Activated T-helper 1 cell treated with Interleukin-2 at 50 U/mL for 16 hours (primary cell): ENCODE results near the gene MGMT.

Experiments used
- DNase-seq: peaks from one replicate; pipeline ENCODE4 v3.0.0-alpha.2; 2020; ENCODE audit warnings: low read depth

MGMT gene

GRCh38 chr10:129521161-129522025 is 54.4 kb downstream of the MGMT start:
- DNase-seq: no peak

DNA sequence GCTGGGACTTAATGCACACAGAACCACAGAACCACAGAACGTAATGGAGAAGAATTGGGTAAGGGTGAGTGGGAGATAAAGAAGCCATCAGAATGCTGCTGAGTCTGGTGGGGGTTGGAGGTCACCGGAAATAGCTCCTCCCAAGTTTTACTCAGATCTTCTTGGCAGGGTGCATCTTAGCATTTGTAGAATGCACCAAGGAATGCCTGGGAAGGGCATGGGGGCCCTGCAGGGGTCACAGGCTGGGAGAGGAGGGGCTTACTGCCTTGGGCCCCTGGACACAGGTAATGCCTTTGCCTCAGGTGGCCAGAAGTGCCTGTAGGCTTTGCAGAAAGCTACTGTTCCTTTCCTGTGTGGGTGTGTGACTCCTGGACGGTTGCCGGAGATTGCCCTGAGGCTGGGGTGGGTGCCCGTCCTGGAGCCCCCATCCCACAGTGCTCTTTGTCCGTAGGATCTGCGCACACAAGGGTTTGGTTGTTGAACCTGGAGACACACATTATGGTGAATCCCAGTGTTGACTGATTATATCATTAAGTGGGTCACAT is 55.1 kb downstream of the MGMT start:
- no peak for DNase-seq

- DNase-seq: no peak
Observed at GRCh38 chr10:129523031-129523722, 56.1 kb downstream of the MGMT start.

GRCh38 chr10:129523723-129524316 is 56.8 kb downstream of the MGMT start:
- no peak for DNase-seq

DNA sequence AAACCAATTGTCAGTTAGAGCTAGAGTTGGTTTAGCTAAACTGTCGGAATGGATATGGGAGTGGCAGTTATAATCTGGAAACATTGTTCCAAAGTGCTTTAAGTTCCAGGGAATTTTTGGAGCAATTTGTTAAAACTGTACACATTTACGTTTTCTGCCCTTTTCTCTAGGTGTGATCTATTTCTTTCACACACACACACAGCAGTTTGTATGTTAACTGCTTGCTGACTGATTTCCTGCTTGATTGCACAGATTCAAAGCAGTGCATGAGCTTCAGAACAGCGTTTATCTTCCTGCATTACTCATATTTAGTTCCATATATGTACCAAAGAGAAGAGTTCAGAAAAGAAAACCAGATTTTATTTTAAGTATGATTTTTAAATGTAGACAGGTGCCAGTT is 57.9 kb downstream of the MGMT start:
- no peak for DNase-seq

DNA sequence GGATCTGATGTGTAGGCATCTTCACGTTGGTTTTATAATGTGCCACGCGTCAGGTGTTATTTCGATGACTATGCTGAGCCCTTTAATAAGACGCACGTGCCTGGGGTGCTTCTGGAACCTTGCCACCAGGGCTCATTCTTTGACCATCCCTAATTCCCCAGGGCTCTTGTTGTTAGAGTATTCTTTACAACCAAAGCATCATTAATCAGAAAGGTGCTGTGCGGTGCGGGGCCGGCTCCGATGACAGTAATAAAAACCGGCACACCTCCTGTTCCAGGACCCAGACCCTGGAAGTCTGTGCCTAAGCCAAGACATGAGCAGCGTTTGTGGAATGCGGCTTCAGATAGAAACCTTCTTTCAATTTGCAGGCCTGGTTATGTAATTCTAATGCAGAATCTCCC is 58.4 kb downstream of the MGMT start:
- DNase-seq: no peak

DNA sequence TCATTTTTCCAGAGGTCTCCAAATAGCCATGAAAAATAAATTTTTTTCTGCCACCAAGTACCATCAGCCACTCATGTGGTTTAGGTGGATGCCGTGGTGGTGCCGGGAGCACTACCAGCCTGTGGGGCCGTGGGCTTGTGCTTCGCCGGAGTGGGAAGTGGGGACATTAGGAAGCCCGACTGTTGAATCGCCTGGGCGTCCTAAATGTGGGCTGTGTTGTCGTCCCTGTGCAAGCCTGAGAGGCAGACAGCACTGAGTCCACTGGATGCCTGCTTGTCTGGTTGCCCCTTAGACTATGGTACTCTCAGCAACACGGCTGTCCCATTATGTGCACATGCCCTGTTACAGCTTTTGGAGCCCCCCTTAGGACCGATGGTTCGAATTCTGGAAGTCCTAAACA is 59.9 kb downstream of the MGMT start:
- no peak for DNase-seq

DNA sequence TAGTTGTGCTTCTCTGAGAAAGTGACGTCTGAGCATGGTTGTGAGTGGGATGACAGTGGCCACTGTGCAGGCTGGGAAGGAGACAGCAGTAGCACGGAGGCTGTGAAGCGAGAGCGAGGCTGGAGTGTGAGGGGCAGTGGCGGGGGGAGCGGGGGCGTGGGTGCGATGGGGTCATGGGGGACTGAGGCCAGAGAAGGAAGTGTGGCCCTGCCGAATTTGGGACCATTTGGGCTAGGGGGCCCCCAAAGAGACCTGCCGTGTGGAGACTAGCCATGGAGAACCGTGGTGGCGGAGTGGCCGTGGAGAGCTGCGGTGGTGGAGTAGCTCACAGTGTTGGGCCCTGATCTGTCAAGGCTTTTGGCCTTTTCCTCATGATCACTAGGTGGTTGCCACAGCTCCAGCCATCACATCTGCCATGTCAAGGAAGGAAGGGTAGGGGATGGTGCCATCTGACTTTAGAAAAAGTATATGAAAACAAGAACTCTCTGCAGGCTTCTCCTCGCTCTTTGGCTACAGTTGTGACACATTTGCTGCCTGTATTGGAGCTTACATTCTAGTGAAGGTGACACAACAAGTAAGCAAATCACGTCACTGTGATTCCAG is 61.4 kb downstream of the MGMT start:
- no peak for DNase-seq

- DNase-seq: no peak
Observed at GRCh38 chr10:129530581-129530980, 63.5 kb downstream of the MGMT start.

- DNase-seq: no peak
Observed at GRCh38 chr10:129531195-129531968, 64.3 kb downstream of the MGMT start.

GRCh38 chr10:129531969-129532660 is 65.1 kb downstream of the MGMT start:
- DNase-seq: no peak

DNA sequence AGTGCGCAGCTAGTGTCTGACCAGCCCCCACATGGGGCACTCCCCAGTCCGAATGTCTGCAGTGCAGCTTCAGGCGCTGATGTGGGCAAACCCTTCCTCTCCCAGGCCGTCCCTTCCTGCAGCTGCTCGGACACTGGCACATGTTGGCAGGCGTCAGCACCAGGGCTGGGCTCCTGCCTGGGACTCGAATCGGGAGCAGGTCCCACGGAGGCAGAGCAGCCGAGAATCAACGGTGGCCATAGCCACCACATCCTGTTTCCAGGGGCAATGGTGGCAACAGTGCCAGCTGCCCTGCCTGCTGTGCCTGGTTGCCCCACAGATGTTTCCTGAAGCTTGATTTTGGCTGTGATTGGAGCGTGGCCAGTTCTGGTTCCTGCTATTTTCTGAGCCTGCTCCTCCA is 65.8 kb downstream of the MGMT start:
- no peak for DNase-seq

DNA sequence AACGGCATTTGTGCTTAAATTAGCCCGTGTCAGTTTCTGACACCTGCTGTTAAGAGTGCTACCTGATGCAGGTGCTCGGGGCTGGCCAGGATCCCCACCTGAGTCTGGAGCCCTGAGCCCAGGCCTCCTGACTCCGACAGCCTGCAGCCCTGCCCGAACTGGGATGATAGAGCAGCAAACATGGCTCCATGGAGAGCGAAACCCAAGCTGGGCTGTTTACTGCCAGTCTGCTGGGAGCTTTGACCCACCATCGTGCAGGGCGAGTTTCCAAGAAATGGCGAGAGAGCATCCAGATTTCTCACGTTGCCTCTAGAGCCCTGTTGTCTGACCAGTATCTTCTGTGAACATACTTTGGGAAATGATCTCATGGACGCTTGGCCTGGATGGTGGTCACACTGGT is 66.2 kb downstream of the MGMT start:
- no peak for DNase-seq

DNA sequence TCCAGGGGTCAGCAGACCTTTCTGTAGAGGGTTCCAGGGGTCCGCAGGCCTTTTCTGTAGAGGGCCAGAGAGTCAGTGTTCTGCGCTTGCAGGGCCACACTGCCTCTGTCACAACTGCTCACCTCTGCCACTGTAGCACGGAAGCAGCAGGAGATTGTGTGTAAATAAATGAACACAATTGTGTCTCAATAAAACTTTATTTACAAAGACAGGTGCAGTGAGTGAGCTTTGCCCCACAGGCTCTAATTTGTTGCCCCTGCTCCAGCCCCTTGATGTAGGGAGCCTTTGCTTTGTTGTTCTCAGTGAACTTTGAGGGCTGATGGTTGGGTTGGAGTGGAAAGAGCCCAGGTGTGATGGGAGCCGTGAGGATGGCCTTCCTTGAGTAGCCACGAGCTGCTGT is 67.8 kb downstream of the MGMT start:
- DNase-seq: no peak

DNA sequence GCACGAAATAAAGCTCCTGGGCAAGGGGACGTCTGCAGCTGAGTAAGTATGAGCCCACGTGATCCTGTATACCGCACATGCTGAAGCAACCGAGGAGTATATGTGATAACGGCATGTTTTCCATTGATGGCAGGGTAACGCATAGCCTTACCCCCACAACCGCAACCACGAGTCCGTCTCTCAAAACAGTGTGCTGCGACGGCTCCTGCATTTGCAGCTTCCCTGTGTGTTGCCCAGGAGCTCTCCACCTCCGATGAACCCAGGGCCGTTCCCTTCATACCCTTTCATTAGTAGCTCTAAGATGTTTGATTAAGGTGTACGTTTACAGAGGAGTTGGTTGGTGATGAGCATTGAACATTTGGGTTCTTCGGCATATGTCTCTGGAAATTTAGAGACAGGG is 69.3 kb downstream of the MGMT start:
- DNase-seq: no peak

DNA sequence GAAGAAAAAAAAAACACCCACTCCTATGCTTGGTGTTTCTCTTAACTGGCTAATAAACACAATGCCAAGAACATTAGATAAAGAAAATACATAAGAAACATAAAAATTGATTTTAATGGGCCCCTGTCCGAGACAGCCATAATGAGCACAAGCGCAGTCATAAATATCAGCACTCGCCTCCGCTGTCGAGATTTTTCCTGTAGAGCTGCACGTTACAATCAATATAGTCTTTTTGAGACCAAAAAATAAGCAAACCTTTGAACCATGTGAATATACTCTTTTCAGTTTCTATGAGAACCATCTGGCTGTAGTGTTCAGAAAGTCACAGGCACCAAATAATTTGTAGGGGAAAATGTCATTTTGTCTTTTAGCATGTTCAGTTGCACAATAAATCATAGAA is 70.1 kb downstream of the MGMT start:
- no peak for DNase-seq

GRCh38 chr10:129538236-129538635 is 71.2 kb downstream of the MGMT start:
- DNase-seq: no peak

- DNase-seq: no peak
Observed at GRCh38 chr10:129541200-129541599, 74.2 kb downstream of the MGMT start.

DNA sequence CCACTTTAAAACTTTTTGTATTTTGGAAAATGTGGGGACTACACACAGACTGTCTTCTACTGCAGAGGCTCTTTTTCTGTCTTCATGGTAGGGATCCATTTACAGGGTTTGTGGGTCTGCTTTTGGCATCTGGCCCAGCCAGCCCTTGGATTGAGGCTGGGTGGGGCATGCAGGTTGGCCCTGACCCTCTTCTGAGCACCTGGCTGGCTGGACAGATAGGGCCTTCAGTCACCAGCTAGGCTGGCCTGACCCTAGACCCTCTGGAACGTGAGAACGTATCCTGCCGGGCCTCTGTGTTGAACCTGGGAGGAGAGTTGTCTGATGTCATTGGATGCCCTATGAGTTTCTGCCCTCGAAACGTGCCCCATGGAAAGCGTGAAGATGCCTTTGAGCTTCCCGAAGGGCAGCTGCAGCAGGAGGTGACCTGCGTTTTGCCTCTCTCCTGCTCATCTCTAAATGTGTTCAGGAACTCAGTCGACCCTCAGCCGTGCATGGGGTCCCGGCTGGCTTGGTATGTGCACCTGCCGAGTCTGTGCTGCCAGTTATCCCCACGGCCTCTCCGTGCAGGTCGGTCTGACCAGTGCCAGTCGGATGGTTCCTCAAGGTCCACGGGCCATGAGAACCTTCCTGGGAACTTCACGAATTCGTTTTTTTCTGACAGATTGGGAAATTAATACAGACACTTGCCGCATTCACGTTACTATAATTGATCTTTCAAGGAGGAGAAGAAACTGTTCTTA is 74.9 kb downstream of the MGMT start:
- DNase-seq: no peak

DNA sequence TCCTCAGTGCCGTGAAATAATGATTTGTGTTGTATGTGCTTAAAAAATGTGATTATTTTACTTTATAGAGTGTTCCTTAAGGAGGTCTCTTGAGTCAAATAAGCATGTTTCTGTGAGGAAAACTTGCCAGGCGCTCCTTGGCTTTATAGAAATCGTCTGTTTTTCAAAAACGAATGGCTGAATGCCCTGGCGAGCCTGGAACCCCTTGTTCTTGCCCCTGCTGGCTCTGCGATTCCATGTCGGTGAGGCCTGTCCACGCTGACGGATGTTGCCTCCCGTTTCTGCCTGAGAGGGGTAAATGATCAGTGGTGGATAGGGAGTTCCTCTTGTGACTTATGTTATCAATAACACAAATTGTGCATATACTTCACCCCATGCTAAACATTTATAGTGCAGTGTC is 75.5 kb downstream of the MGMT start:
- no peak for DNase-seq
